Kidney (tissue), 14 donors: Measurements from ENCODE around the gene RHOC. TPM values are rescaled to one million over a fixed set of nuclear protein-coding genes. Genes with fewer than 3 reads are reported as not detected.

Experiments used
- DNase-seq, 5 donors: peaks; one replicate each; pipeline ENCODE4 v3.0.0-alpha.2; 2013 to 2020
- FAIRE-seq: peaks from 2 replicates; lab custom pipeline; 2012; peaks lifted over from hg19 to GRCh38; lab: Jason Lieb, UNC
- H3K27ac ChIP-seq, 2 donors: one replicate each; pipeline ENCODE4 v1.7.0; 2013; ENCODE audit warnings: low read depth in 2 of 2, low read length in 2 of 2, inconsistent platforms in 1 of 2
- H3K27me3 ChIP-seq: one replicate; pipeline ENCODE4 v1.7.1; 2013; ENCODE audit warnings: low read length, inconsistent platforms; ENCODE audit not compliant: control insufficient read depth, insufficient read depth
- H3K36me3 ChIP-seq, 3 donors: one replicate each; pipeline versions ENCODE4 v1.7.0 to v1.7.1; 2013; ENCODE audit warnings: low read length in 3 of 3, control low read depth in 1 of 3, inconsistent platforms in 1 of 3; ENCODE audit not compliant: insufficient read depth in 3 of 3, control insufficient read depth in 2 of 3
- H3K4me1 ChIP-seq, 3 donors: one replicate each; pipeline versions ENCODE4 v1.7.0 to v1.7.1; 2013; ENCODE audit warnings: low read length in 3 of 3, inconsistent platforms in 1 of 3, low read depth in 1 of 3; ENCODE audit not compliant: control insufficient read depth in 2 of 3, insufficient read depth in 2 of 3
- H3K4me3 ChIP-seq, 3 donors: one replicate each; pipeline versions ENCODE4 v1.7.0 to v1.8.1; 2013; ENCODE audit warnings: low read length in 3 of 3, control low read depth in 1 of 3, inconsistent platforms in 1 of 3
- H3K9ac ChIP-seq, 3 donors: one replicate each; pipeline versions ENCODE4 v1.7.0 to v1.7.1; 2013; ENCODE audit warnings: low read length in 3 of 3, control low read depth in 1 of 3, inconsistent platforms in 1 of 3
- H3K9me3 ChIP-seq, 3 donors: one replicate each; pipeline versions ENCODE4 v1.7.0 to v1.7.1; 2013; ENCODE audit warnings: low read length in 3 of 3, control low read depth in 1 of 3, inconsistent platforms in 1 of 3; ENCODE audit not compliant: control insufficient read depth in 2 of 3, insufficient read depth in 1 of 3
- intact Hi-C: fragments of 100-400 bp; cut with DNase I; formaldehyde crosslinking; loops from one replicate; pipeline ENCODE4 v1.11.1; 2022
- polyA plus RNA-seq: library from polyadenylated mRNA; stranded (reverse); fragments of 350-450 nt; fragmentation: Illumina TruSeq; extraction: RNeasy Lipid Tissue Mini Kit (QIAGEN cat#74804); gene quantifications from one replicate; pipeline ENCODE4 v1.2.3, GENCODE V29; 2014; ENCODE audit warnings: low read depth, low replicate concordance; ENCODE audit not compliant: insufficient read depth
- total RNA-seq: library from RNA; stranded (reverse); fragmentation: NEBNext Ultra II Directional; extraction: Animal tissue kit (Norgen Biotek cat#: 25700); gene quantifications from one replicate; pipeline ENCODE4 v1.2.1, GENCODE V29; 2021
- TF ChIP-seq, protein P1 (sequence below): IDR thresholded peaks from 3 replicates; pipeline ENCODE4 v1.5.1; 2012; ENCODE audit warnings: mild to moderate bottlenecking, moderate library complexity, borderline replicate concordance; ENCODE audit not compliant: insufficient read depth; ENCODE audit errors: extremely low read depth
- donor health status: control.
- donor health status: control.
- donor health status: control.
- donor health status: control.
- donor health status: control.
- donor health status: DM: yes; HTN: yes; CAD: no.
- donor health status: Normal renal cell carcinoma (clear cell type).

The RHOC gene
- total and polyA plus RNA-seq, 2 donors from 2014 or later, result 270 to 501 TPM

GRCh38 chr1:112695276-112695675 is 11.7 kb downstream of the RHOC start:
- no peak for FAIRE-seq
- no peak for DNase-seq
- H3K27me3 ChIP-seq, result no peaks in the 10 kb centered on the region
- H3K27ac ChIP-seq, result no peak overlapping the region
- no peaks in the 10 kb centered on the region for H3K9me3 ChIP-seq
- peaks cover 0 to 47% (median 27%) of the 10 kb centered on the region in 3 donors for H3K36me3 ChIP-seq
- TF ChIP-seq, protein P1, sequence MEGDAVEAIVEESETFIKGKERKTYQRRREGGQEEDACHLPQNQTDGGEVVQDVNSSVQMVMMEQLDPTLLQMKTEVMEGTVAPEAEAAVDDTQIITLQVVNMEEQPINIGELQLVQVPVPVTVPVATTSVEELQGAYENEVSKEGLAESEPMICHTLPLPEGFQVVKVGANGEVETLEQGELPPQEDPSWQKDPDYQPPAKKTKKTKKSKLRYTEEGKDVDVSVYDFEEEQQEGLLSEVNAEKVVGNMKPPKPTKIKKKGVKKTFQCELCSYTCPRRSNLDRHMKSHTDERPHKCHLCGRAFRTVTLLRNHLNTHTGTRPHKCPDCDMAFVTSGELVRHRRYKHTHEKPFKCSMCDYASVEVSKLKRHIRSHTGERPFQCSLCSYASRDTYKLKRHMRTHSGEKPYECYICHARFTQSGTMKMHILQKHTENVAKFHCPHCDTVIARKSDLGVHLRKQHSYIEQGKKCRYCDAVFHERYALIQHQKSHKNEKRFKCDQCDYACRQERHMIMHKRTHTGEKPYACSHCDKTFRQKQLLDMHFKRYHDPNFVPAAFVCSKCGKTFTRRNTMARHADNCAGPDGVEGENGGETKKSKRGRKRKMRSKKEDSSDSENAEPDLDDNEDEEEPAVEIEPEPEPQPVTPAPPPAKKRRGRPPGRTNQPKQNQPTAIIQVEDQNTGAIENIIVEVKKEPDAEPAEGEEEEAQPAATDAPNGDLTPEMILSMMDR, result no peak
- H3K9ac ChIP-seq, result no peak overlapping the region
- intact Hi-C loops, result no loop called here
- peaks cover 0 to 22% (median 22%) of the 10 kb centered on the region in 3 donors for H3K4me1 ChIP-seq
- no peak overlapping the region for H3K4me3 ChIP-seq

DNA sequence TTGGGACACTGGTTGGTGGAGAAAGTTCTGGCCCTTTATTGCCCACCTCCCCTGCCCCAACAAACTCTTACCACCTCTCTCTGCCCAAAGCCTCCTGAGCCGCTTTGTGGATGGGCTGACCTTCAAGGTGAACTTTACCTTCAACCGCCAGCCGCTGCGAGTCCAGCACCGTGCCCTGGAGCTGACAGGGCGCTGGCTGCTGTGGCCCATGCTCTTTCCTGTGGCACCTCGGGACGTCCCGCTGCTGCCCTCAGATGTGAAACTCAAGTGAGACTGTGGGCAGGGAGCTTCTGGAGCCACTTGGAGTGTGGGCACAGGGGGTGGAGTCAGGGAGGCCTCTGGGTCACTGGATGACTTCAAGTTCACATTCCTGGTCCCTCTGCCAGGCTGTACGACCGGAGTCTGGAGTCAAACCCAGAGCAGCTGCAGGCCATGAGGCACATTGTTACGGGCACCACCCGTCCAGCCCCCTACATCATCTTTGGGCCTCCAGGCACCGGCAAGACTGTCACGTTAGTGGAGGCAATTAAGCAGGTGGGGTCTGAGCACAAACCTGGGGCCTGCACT is 12.5 kb downstream of the RHOC start:
- no peak overlapping the region for H3K4me3 ChIP-seq
- peaks cover 4 to 47% (median 33%) of the 10 kb centered on the region in 3 donors for H3K36me3 ChIP-seq
- no peaks in the 10 kb centered on the region for H3K27me3 ChIP-seq
- no peak for FAIRE-seq
- H3K9ac ChIP-seq, result no peak overlapping the region
- TF ChIP-seq, protein P1, result no peak
- no peak for DNase-seq
- no peaks in the 10 kb centered on the region for H3K9me3 ChIP-seq
- H3K4me1 ChIP-seq, result peaks cover 0 to 14% (median 14%) of the 10 kb centered on the region in 3 donors
- peak overlapping the region in 1 of 2 donors; percentile 22 for H3K27ac ChIP-seq
- intact Hi-C loops, result no loop called here

- no peaks in the 10 kb centered on the region for H3K27me3 ChIP-seq
- H3K9ac ChIP-seq, result no peak overlapping the region
- FAIRE-seq (no peak), DNase-seq (no peak)
- TF ChIP-seq, protein P1, result no peak
- H3K9me3 ChIP-seq, result no peaks in the 10 kb centered on the region
- H3K36me3 ChIP-seq, result peaks cover 4 to 47% (median 32%) of the 10 kb centered on the region in 3 donors
- H3K27ac ChIP-seq, result no peak overlapping the region
- intact Hi-C loops, result no loop called here
- peaks cover 0 to 10% (median 10%) of the 10 kb centered on the region in 3 donors for H3K4me1 ChIP-seq
- H3K4me3 ChIP-seq, result no peak overlapping the region
Measured at GRCh38 chr1:112693821-112694220, 13.1 kb downstream of the RHOC start.
